CD14-positive monocyte (primary cell): ENCODE measurements around the gene TMEM185A. TPM values are rescaled to one million over a fixed set of nuclear protein-coding genes. Genes with fewer than 3 reads are reported as not detected.
"Not testable (repeated sequence)": the region's sequence is repeated elsewhere in the genome, so short reads cannot be mapped to it uniquely, and the experiment has no call there.

Experiments used
- DNase-seq, 3 donors: peaks; one replicate each; pipeline ENCODE4 v3.0.0-alpha.2; 2011 to 2022
- H2AFZ ChIP-seq: 2 replicates; pipeline ENCODE4 v1.6.0; 2012; ENCODE audit warnings: mild to moderate bottlenecking, low read depth, low read length, inconsistent platforms; ENCODE audit not compliant: insufficient read depth, poor library complexity, severe bottlenecking
- H3K27ac ChIP-seq, 2 donors: 1 replicate in 1 of 2; 2 replicates in 1 of 2; pipeline ENCODE4 v1.5.1; 2012 to 2013; ENCODE audit warnings: low read length in 2 of 2, control low read depth in 1 of 2, inconsistent platforms in 1 of 2, low read depth in 1 of 2, mild to moderate bottlenecking in 1 of 2
- H3K27me3 ChIP-seq, 2 donors: one replicate each; pipeline versions ENCODE4 v1.6.0 to v1.6.1; 2011 to 2013; ENCODE audit warnings: low read length in 2 of 2; ENCODE audit not compliant: control insufficient read depth in 2 of 2, insufficient read depth in 2 of 2
- H3K36me3 ChIP-seq, 2 donors: replicated peaks in 1 of 2; 1 replicate in 1 of 2; 2 replicates in 1 of 2; pipeline versions ENCODE4 v1.5.1 to v1.6.1; 2012 to 2013; ENCODE audit warnings: low read length in 2 of 2, control low read depth in 1 of 2, inconsistent platforms in 1 of 2, mild to moderate bottlenecking in 1 of 2; ENCODE audit not compliant: insufficient read depth in 2 of 2, control insufficient read depth in 1 of 2
- H3K4me1 ChIP-seq, 2 donors: 1 replicate in 1 of 2; 2 replicates in 1 of 2; pipeline versions ENCODE4 v1.5.1 to v1.6.1; 2012 to 2013; ENCODE audit warnings: low read length in 2 of 2, control low read depth in 1 of 2, inconsistent platforms in 1 of 2, mild to moderate bottlenecking in 1 of 2, moderate library complexity in 1 of 2; ENCODE audit not compliant: insufficient read depth in 2 of 2, control insufficient read depth in 1 of 2
- H3K4me2 ChIP-seq: replicated peaks from 2 replicates; pipeline ENCODE3; 2012; ENCODE audit warnings: low read length, moderate library complexity, mild to moderate bottlenecking; ENCODE audit not compliant: poor library complexity, severe bottlenecking; ENCODE audit errors: extremely low read depth
- H3K4me3 ChIP-seq, 3 experiments: fragments of 200-600 bp in 1 of 3; sonication (generic) in 1 of 3; replicated peaks in 1 of 3; 1 replicate in 2 of 3; 2 replicates in 1 of 3; pipeline ENCODE4 v1.5.1; 2011 to 2013; ENCODE audit warnings: low read length in 3 of 3, mild to moderate bottlenecking in 3 of 3, control low read depth in 2 of 3, low read depth in 2 of 3, inconsistent platforms in 1 of 3, moderate library complexity in 1 of 3
- H3K79me2 ChIP-seq: 2 replicates; pipeline ENCODE4 v1.6.0; 2012; ENCODE audit warnings: mild to moderate bottlenecking, control low read depth, inconsistent platforms, low read length, moderate library complexity; ENCODE audit not compliant: insufficient read depth
- H3K9ac ChIP-seq: 2 replicates; pipeline ENCODE4 v1.6.0; 2017; ENCODE audit warnings: low read length, mild to moderate bottlenecking; ENCODE audit not compliant: insufficient read depth, poor library complexity, severe bottlenecking
- H3K9me3 ChIP-seq, 2 donors: replicated peaks in 1 of 2; 1 replicate in 1 of 2; 2 replicates in 1 of 2; pipeline versions ENCODE4 v1.5.1 to v1.6.1; 2012 to 2013; ENCODE audit warnings: low read length in 2 of 2, control low read depth in 1 of 2; ENCODE audit not compliant: control insufficient read depth in 1 of 2, insufficient read depth in 1 of 2
- H4K20me1 ChIP-seq: 2 replicates; pipeline ENCODE4 v1.6.0; 2012; ENCODE audit warnings: mild to moderate bottlenecking, low read length, control low read depth, moderate library complexity; ENCODE audit not compliant: insufficient read depth
- H3K27ac Mint-ChIP-seq, 7 donors: one replicate each; pipeline ENCODE4 v1.8.0; 2020; ENCODE audit warnings: mild to moderate bottlenecking in 7 of 7, mixed read lengths in 7 of 7, moderate library complexity in 6 of 7, inconsistent platforms in 2 of 7
- H3K27me3 Mint-ChIP-seq, 3 donors: one replicate each; pipeline ENCODE4 v1.8.0; 2021 to 2022; ENCODE audit warnings: low read depth in 3 of 3, mild to moderate bottlenecking in 3 of 3, mixed read lengths in 3 of 3, moderate library complexity in 3 of 3, inconsistent platforms in 1 of 3
- H3K36me3 Mint-ChIP-seq, 2 donors: one replicate each; pipeline ENCODE4 v1.8.0; 2020; ENCODE audit warnings: mixed read lengths in 2 of 2, inconsistent platforms in 1 of 2, mild to moderate bottlenecking in 1 of 2
- H3K4me1 Mint-ChIP-seq: one replicate; pipeline ENCODE4 v1.8.0; 2020; ENCODE audit warnings: mild to moderate bottlenecking, mixed read lengths
- H3K4me3 Mint-ChIP-seq, 2 donors: one replicate each; pipeline ENCODE4 v1.8.0; 2020; ENCODE audit warnings: mild to moderate bottlenecking in 2 of 2, mixed read lengths in 2 of 2, moderate library complexity in 1 of 2
- H3K9me3 Mint-ChIP-seq, 7 donors: one replicate each; pipeline ENCODE4 v1.8.0; 2020 to 2022; ENCODE audit warnings: mixed read lengths in 7 of 7, mild to moderate bottlenecking in 6 of 7, moderate library complexity in 6 of 7, inconsistent platforms in 2 of 7
- CTCF ChIP-seq: fragments of 200-600 bp; IDR thresholded peaks from one replicate; pipeline ENCODE4 v1.8.0; 2022; ENCODE audit warnings: antibody characterized with exemption, mild to moderate bottlenecking
- WGBS: methylation state at CpG from one replicate; pipeline ENCODE4 v1.1.5; 2013; ENCODE audit warnings: missing lambda C conversion rate; ENCODE audit not compliant: insufficient coverage; 5-methylcytosine and 5-hydroxymethylcytosine counted together
- intact Hi-C, 2 donors: fragments of 100-400 bp; cut with micrococcal nuclease; formaldehyde crosslinking; loops; one replicate each; pipeline versions ENCODE4 v1.15.0 to v1.15.1; 2023
- polyA plus RNA-seq, 3 donors: library from polyadenylated mRNA; depleted of rRNA in 1 of 3; unstranded in 2 of 3; stranded (reverse) in 1 of 3; fragments of 300-500 nt in 2 of 3; fragments of >200 nt in 1 of 3; fragmentation: Illumina TruSeq in 2 of 3; gene quantifications; 1 replicate in 2 of 3; 2 replicates in 1 of 3; pipeline ENCODE4 v1.2.3, GENCODE V29; 2012 to 2021

The TMEM185A gene
- polyA plus RNA-seq, 3 donors, result 9.1 to 12.8 (median 12.0) TPM

DNA sequence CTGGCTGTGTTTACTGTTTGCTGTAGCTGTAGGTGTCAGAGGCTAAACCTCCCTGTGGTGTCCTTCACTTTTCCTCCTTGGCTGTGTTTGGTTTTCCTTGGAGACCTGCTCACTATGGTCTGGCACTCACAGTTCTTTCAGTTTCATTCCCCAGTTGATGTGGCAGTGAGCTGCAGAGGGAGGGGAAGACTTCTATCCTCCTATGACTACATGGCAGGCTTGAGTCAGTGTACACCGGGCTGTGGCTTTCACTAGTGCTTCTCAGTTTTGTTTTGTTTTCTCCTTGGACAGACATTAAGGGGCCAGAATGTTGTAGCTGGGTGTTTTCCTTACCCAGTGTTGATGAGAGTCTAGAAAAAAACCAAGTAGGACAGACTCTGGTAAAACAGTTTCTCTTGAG, 58.1 kb downstream of the TMEM185A start:
- H4K20me1 ChIP-seq, H3K27me3 Mint-ChIP-seq, H3K36me3 Mint-ChIP-seq, H3K4me1 Mint-ChIP-seq, H3K4me2 ChIP-seq, H3K4me3 Mint-ChIP-seq, H3K27ac ChIP-seq, H3K9me3 Mint-ChIP-seq, H3K4me3 ChIP-seq, H3K9ac ChIP-seq, H3K27ac Mint-ChIP-seq, H3K27me3 ChIP-seq, DNase-seq, intact Hi-C loops, H2AFZ ChIP-seq, H3K79me2 ChIP-seq, H3K4me1 ChIP-seq, H3K9me3 ChIP-seq, H3K36me3 ChIP-seq: not testable (repeated sequence)
- WGBS, result no CpG with 5 or more reads among the region's 1 CpG

GRCh38 chrX:149572743-149573142, 58.8 kb downstream of the TMEM185A start:
- no peaks in the 10 kb centered on the region for H3K27me3 ChIP-seq
- no peak overlapping the region for H3K27ac ChIP-seq
- no peak overlapping the region for H3K4me3 ChIP-seq
- no peak overlapping the region for H3K27ac Mint-ChIP-seq
- TF ChIP-seq CTCF, result no peak
- no peaks in the 10 kb centered on the region for H3K27me3 Mint-ChIP-seq
- no peaks in the 10 kb centered on the region for H3K79me2 ChIP-seq
- H3K9me3 Mint-ChIP-seq, result no peaks in the 10 kb centered on the region
- H3K36me3 ChIP-seq, result no peaks in the 10 kb centered on the region
- H3K4me1 Mint-ChIP-seq, result no peaks in the 10 kb centered on the region
- WGBS, result no CpG with 5 or more reads among the region's 1 CpG
- no peaks in the 10 kb centered on the region for H3K4me1 ChIP-seq
- H3K4me3 Mint-ChIP-seq, result no peak overlapping the region
- H3K4me2 ChIP-seq, result no peak overlapping the region
- H3K36me3 Mint-ChIP-seq, result no peaks in the 10 kb centered on the region
- intact Hi-C loops, result no loop called here
- H3K9ac ChIP-seq, result no peak overlapping the region
- no peak for DNase-seq
- no peak overlapping the region for H2AFZ ChIP-seq
- no peaks in the 10 kb centered on the region for H3K9me3 ChIP-seq
- no peaks in the 10 kb centered on the region for H4K20me1 ChIP-seq
